HG03469 (cell line): Measurements from ENCODE around the gene ANKLE1.
"Not testable (repeated sequence)": the region's sequence is repeated elsewhere in the genome, so short reads cannot be mapped to it uniquely, and the experiment has no call there.

Experiments
- ATAC-seq: cut with Tn5 transposase; IDR thresholded peaks from one replicate; pipeline ENCODE4 v1.9.1; 2021; ENCODE audit warnings: mild to moderate bottlenecking, moderate library complexity, moderate number of reproducible peaks; ENCODE audit not compliant: unreplicated experiment

ANKLE1 gene

DNA sequence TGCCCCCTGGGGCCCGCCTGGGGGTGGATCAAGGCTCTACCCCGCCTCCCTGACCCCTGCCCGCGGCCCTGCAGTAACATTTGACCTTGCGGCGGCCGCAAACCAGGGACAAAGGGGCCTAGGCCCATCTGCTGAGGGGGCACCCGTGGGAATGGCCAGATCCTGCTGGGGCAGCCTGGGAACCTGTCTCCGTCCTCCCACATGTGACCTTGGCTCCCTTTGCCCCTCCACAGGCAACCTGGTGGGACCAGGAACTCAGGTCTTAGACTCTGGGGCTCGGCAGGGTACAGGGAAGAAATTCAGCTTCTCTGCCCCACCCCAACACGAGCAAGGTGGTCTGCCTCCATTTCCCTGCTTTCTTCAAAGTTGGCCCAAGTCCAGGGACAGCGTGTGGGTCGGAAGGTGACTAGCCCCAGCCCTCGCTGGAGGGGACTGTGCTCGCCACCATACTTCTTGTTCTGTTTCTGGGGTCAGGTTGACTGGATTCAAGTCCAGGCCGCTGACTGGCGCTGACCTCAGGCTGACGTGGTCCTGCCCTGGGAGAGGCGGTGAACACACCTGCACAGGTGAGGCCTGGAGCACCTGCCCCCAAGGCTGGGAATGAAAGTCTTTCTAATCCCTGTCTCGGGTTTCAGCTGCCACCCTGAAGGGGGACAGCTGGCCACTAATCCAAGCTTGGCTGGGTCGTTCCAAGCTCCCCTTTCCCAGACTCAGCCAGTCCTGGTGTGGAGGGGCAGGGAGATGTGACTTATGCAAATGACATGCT, 33.5 kb upstream of the ANKLE1 start:
- no peak for ATAC-seq

DNA sequence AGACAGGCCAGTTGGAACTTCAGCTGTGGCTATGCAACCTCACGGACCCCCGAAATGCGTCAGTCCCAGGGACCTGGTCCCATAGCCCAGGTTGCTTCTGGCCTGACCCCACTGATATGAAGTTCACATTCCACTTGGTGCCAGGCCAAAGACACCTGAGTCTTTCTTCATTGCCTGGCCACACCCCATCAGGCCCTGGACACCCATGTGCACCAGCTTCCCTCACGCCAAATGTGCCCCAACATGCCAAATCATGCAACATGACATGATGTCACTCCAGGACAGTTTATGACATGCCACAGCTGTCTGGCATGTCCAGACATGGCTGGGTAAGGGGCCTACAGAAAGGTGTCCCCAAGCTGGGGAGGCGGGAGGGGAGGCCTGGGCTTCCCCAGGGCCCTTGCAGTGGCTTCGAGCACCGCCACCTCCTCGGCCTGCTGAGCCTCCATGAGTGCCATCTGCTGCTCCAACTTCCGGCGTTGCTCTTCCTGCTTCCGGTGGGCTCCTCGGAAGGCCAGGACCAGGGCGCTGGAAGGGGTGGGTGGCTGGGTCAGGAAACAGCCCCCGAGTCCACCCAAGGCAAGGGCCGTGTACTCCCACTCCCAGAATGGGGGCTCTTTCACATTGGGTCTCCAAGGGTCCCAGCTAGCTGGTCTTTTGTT, 31.7 kb upstream of the ANKLE1 start:
- no peak for ATAC-seq

DNA sequence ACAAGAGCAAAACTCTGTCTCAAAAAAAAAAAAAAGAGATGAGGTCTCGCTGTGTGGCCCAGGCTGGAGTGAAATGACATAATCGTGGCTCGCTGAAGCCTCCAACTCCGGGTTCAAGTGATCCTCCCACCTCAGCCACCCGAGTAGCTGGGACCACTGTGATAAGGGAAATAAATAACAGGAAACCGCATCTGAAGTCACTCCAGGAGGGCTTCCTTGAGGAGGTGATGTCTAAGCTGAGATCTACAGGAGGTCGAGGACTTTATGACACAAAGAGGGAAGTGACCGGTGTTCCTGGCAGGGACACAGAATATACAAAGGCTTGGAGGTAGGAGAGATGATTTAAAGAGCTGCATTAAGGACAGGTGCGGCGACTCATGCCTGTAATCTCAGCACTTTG, 27.1 kb upstream of the ANKLE1 start:
- no peak for ATAC-seq

DNA sequence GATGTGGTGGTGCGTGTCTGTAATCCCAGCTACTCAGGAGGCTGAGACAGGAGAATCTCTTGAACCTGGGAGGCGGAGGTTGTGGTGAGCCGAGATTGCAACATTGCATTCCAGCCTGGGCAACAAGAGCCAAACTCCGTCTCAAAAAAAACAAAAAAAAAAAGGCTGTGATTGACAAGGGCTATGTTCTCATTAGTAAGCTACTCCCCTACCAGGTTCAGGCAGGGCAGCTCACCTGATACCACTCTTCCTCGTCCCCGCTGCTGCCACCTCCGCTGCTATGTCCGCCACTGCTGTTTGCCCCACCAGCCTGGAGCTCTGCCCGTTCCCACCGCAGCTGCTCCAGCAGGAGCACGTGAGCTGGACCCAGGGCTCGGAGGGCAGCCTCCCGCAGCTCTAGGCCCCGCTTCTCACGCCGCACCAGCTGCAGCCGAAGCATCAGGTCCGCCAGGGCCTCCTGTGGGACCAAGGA, 26.5 kb upstream of the ANKLE1 start:
- ATAC-seq = no peak

DNA sequence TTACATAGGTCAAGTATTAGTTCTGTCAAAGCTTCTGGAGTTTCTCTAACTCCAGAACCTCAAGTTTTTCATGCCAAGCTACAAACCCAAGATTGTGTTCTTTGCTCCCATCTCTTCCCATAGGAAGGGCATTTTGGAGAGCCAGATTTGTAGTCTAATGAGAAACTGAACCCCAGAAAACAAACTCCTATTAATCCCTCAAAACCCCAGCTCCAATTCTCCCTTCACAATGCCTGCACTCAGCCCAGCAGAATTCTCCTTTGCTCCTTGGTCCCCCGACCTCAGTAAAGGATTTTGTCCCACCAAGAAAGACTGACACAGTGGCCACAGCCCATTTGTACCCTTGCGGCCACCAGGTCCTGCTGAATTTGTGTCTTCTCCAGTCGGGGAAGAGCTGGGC, 25.6 kb upstream of the ANKLE1 start:
- ATAC-seq = no peak

DNA sequence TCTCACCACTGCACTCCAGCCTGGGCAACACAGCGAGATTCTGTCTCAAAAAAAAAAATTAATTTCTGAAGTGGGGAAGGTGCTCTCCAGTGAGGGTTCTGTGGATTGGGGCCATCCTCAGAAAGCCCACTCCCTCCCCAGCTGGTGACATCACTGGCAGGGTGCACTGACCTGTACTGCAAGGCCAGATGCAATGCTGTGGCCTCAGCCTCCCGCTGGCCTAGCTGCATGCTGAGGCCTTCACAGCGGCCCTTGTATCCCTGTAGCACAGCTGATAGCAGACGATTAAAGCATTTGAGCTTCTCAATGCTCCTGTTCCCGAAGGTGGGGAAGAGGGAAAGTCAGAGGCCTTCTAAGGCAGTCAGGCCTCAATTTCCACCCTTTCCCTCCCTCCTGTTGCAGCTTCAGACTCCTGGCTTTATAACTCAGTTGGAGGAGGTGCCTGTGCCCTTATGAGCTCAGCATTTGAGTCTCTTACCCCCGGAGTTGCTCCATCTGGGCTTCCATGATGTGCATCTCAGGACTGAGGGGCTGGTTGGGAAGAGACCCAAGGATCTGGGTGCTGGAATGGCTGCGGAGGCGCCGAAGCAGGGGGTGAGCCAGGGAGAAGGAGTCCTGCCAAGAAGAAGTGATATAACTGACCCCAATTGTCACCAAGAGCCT, 22.5 kb upstream of the ANKLE1 start:
- ATAC-seq = no peak

DNA sequence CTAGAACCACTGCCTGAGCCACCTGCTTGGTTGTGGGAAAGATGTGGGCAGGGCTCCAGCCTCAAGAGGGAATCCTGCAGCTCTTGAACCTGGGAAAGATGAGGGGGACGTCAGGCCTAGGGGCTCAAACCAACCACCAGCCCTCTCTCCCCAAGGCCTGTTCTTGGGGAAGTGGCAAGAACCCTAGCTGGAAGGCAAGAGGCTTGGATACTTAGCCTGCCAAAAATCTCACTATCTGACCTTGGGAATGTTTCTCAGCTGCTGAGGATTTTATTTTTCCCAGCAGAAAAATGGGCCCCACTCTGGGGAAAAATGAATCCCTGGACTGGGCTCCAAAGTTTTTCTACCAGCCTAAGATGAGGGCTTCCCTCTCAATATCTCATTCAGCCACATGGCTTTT, 21.8 kb upstream of the ANKLE1 start:
- no peak for ATAC-seq

DNA sequence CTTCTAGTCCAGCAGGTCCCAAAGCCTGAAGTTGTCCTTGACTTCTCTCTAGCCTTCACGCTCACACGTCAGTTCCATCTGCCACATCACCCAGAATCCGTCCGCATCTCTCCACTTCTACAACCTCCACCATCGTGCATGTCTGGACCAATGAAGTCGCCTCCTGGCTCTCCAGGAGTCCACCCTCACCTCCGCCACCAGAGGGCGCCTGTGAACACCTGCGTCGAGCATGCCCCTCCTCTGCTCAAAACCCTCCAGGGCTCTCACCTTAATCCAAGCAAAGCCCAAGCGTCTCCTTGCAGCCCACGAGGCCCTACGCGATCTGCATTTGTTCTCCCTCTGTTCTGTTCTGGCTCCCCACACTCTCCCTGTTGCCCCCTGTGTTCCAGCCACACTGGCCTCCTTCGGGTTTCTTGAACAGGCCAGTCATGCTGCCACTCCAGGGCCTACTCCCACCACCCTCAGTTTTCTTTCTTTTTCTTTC, 20.8 kb upstream of the ANKLE1 start:
- peak; percentile 65 for ATAC-seq

DNA sequence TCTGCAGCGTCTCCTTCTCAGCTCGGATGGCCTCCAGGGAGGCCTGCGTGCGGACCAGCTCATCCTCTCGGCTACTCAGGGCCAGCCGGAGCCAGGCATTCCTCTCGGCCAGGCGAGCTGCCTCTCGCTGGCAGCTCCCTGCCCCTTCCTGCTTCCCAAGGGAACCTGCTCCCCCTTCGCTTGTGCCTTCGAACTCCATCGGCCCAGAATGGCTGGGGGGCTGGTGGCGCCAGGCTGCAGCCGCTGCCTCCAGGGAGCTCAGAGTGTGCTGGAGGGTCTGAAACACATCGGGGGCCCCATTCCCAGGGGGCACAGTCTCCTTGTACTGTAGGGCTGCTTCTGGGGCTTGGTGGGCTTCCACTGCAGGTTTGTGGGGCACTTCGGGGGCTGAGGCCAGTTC, 19.1 kb upstream of the ANKLE1 start:
- ATAC-seq = no peak

DNA sequence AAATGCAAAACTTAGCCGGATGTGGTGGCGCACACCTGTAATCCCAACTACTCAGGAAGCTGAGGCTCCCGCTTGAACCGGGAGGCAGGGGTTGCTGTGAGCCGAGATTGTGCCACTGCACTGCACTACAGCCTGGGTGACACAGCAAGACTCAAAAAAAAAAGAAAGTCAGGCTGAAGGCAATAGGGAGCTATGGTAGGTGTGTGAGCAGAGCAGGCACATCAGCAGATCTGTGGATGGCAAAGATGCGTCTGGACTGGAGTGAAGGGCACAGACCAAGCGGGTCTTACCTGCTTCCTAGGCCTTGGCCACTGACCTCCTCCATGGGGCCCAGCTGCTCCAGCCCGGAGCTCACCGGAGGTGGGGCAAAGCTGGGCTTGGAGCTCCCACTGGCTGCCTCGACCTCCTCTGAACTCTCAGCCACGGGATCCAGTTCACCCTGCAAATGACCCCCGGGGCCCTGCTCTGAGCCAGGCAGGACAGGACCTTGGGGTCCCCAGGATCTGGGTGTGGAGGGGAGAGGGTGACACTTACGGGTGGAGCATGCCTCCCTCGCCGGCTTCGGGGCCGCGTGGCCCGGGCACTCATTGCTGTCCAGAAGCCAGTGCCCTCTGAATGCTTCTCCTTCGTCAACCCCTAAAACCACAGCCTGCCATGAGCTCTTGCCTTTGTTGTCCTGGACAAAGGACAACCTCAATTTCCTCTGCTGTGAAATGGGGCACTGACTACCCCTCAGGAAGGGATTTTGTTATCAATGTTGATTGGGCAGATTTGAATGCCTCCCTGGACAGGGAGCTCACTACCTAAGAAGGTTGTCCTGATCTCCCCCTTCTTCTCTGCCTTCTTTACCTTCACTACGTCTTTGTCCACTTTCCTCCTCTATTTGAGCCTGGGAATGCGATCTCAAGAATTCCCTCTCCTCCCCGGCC, 17.7 kb upstream of the ANKLE1 start:
- ATAC-seq = no peak

DNA sequence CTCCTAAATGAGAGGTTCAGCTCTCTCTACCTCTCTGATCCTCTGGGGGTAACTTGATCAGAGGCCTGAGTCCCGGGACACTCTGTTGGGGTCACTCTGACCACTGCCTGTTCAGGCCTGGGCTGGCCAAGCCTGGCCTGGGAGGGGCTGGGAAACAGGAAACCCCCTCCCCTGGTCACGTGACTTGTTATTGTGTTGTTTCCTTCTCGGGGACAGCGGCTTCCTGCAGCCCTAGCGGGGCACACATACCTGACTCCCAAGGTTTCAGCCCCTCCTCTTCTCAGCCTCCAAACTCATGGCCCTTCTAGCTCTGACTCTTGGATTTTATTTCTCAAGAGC, 17.1 kb upstream of the ANKLE1 start, which contains the start of gene USHBP1:
Gene USHBP1 (minus strand): TSS at position 105 of the 339 bp plus-strand sequence. CDS start 446 bp downstream, outside the sequence.
- no peak for ATAC-seq

DNA sequence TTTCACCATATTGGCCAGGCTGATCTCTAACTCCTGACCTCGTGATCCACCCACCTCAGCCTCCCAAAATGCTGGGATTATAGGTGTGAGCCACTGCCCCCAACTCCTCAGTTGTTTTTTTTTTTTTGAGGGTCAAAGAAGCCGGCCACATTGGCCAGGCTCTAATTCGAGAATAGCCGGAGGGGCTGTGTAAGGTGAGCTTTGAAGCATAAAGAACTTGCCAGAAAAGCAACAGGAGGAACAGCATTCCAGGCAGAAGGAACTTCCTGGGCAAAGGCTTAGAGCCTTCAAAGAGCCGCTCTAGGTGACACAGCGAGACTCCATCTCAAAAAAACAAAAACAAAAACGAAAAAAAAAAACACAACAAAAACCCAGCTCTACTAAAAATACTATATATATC, 15.7 kb upstream of the ANKLE1 start:
- ATAC-seq = no peak

DNA sequence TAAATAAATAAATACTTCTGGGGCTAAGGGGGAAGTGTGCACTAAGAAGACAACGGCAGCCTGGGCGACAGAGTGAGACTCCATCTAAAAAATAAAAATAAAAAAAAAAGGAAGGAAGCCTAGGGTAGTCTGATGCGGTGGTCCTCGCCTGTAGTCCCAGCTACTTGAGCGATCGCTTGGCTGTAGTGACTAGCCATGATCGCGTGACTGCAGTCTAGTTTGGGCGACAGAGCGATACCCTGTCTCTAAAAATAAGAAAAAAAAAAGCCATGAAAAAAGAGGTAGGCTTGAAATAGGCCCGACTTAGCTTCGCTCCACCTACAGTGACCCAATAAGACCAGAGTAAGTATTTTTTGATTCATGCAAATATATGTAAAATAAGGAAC, 15.1 kb upstream of the ANKLE1 start:
- ATAC-seq = peak; percentile 17

DNA sequence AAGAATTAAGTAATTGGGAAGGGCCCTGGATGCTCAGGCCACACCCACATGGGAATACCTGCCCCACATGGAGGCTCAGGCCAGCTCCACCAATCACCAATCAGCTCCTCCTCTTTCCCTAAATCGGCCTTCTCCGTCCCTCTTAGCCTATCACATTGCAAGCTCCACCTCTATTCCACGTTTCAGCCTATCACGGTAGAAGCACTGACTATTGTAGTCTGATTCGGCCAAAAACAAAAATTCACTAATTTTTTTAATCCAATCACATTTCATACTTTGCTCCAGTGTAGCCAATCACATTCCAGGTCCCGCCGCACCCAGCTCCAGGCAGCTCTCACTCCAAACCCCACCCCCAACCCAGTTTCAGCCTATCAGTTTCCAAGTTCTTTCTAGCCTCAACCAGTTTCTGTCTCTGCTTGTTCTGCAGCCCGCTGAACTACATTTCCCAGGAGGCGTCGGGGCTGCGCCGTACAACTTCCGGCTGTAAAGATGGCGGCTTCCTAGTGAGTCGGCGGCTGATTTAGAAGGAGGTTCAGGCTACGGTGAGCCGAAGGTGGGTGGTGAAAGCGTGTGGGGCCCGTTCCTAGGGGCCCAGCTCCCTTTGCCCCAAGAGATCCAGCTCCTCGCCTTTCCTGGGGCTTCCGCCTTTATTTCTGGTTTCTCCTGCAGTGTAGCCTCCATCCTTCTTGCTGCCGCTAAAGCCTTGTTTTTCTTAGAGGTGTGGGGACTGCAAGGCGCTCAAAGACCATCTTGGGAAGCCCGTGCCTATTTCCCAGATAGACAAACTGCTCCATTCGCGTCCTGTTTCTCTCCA, 14.5 kb upstream of the ANKLE1 start, which contains the start of gene BABAM1:
Gene BABAM1 (plus strand): TSS at position 469 of the 814 bp plus-strand sequence. CDS start 1,364 bp downstream, outside the sequence.
- peak; percentile 82 for ATAC-seq

DNA sequence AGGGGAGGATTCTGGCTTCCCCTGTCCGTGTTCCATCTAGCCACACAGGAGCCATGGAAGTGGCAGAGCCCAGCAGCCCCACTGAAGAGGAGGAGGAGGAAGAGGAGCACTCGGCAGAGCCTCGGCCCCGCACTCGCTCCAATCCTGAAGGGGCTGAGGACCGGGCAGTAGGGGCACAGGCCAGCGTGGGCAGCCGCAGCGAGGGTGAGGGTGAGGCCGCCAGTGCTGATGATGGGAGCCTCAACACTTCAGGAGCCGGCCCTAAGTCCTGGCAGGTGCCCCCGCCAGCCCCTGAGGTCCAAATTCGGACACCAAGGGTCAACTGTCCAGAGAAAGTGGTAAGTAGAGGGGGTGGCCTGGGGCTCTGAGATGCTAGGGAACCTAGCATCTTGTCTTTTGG, 12.9 kb upstream of the ANKLE1 start:
- ATAC-seq = no peak

DNA sequence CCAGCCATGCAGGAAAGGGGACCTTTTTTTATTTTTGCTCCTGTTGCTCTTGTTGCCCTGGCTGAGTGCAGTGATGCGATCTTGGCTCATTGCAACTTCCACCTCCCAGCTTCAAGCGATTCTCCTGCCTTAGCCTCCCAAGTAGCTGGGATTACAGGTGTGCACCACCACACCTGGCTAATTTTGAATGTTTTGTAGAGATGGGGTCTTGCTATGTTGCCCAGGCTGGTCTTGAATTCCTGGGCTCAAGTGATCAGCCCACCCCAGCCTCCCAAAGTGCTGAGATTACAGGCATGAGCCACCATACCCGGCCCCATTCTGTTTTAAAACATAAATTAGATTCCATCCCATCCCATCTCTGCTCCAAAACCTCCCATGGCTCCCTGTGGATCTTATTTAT, 6.8 kb upstream of the ANKLE1 start:
- not testable (repeated sequence) for ATAC-seq

DNA sequence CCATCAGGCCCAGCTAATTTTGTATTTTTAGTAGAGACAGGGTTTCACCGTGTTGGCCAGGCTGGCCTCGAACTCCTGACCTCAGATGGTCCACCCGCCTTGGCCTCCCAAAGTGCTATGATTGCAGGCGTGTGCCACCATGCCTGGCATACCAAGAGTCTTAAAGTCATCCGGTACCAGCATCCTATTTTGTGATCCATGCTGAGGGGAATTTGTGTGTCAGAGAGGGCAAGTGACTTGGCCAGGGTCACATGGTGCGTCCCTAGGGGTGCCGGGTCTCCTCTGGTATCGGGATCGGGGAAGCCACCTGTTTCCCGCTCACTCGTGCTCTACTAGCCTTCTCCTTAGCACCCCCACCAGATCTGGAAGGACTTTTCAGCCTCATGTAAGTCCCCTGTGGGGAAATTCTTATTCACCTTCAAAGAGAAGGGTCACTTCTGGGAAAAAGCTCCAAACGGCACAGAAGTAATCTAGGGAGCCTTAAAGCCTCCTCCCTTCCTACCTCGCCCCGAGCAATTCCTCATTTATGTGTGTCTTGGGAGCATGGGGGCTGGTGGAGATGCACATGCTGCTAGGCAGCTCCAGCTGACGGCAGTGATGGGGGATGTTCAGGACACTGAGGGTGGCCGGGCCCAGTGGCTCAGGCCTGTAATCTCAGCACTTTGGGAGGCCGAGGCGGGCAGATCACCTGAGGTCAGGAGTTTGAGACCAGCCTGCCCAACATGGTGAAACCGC, 6.1 kb upstream of the ANKLE1 start:
- no peak for ATAC-seq

DNA sequence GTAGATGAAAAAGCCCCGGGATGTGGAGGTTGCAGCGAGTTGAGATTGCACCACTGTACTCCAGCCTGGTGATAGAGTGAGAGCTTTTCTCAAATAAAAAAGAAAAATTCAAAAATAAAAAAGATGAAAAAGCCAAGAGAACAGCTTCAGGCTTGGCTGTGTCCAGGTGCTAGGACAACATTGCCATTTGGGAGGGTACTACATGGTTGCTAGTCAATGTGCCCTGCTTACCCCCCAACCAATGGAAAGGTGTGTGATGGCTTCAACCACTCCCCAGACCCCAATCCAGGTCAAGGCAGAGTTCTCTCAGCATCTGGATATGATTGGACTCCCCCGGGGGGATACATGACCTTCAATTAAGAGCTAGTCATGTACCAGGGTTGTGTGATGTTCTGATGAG, 2.3 kb upstream of the ANKLE1 start:
- no peak for ATAC-seq

DNA sequence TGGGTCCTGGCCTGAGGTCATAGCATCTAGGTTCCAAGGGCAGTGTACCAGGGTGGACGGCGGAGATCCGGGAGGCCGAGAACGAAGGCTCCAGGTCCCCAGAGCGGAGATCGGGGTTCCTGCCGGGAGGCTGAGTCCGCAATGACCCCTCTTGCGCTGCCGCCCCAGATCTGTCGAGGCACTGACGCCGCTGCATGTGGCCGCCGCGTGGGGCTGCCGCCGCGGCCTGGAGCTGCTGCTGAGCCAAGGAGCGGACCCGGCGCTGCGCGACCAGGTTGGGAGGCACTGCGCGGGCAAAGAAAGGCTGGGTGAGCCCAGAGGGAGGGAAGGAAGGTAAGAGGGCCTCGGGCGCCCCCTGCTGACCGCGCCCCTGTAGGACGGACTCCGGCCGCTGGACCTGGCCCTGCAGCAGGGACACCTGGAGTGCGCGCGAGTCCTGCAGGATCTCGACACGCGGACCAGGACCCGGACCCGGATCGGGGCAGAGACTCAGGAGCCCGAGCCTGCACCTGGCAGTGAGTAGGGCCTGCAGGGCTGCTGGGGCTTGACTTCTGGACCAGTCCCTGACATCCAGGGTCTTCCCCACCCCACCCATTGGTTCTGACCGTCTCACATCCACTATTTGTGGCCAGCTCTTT, 906 bp downstream of the ANKLE1 start:
- peak; percentile 43 for ATAC-seq
